ENCODE data around the gene AGTR1.

The AGTR1 gene

DNA sequence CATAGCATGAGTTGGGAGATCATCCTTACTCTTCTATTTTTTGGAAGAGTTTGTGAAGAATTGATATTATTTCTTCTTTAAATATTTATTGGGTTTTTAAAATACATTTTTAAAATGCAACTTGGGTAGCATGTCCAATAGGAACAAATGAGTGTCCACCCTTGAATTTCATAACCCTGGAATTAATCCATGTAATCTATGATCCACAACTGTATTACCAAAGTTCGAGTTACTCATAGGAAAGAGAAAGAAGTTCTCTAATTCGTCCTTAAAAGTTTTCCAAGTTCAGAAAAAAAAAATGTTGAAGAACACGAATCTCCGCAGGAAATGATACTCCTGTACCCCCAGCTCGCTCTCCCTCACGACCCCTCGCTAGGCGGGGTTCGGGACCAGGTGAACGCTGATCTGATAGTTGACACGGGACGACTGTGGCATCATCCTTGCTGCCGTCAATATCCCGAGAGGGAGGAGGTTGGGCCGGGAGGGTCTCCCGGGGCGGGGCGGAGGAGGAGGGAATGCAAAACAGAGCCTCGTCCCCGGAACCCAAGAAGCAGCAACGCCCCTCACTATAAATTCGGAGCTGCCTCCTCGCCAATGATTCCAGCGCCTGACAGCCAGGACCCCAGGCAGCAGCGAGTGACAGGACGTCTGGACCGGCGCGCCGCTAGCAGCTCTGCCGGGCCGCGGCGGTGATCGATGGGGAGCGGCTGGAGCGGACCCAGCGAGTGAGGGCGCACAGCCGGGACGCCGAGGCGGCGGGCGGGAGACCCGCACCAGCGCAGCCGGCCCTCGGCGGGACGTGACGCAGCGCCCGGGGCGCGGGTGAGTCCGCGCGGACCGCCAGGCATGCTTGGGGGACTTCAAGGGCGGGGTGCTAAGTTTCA is at the start of gene AGTR1:
Gene AGTR1, plus strand, starts transcription at position 598 of the 884 bp plus-strand sequence. CDS start 43,133 bp downstream, outside the sequence.
- DNase-seq: no peak

DNA sequence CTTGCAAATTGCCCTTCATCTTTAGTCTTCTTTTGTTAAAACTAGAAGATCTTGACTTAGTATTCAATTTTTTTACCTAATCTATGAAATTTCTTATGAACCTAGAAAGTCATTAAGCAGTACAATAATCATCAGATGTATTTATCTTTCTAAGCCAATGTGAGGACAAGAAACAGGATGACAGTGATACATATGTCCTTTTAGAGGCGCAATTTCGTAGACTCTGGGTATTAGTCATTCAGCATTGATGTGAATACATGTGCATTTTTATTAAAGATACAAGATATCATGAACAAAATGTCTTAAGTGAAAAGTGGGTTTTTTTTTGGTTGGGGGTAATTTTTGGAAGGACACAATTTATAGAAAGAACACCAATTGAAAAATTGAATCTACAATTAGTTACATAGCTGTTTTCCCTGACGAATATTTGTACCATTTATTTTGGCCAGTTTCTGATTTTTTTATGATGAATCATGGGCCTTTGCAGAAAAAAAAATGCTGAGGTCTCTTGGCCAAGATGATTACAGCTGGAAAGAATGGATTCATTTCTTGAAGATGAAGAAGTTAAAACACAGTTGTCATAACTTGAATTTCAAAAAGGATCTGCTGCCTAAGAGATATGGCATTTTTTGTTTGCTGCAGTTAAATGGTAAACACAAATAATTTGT is 48.9 kb upstream of the AGTR1 start:
- no peak for DNase-seq

DNA sequence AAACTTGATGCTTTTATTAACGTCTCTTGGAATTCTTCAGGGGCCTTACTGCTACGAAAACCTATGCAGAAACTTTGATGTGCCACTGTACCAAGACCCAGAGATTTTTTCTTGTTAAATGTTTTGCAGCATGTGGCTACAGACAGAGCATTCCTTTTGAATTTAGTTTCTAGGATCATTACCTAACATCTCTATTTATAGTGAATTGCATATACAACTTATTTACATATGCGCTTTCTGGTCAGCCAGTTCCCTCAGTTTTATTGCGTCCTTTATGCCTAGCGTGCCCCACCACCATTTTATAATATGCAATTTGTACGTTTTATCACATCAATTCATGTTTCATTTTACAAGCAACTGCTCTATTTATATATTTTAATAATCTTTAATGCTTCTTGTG is 46.2 kb upstream of the AGTR1 start:
- DNase-seq: no peak

DNA sequence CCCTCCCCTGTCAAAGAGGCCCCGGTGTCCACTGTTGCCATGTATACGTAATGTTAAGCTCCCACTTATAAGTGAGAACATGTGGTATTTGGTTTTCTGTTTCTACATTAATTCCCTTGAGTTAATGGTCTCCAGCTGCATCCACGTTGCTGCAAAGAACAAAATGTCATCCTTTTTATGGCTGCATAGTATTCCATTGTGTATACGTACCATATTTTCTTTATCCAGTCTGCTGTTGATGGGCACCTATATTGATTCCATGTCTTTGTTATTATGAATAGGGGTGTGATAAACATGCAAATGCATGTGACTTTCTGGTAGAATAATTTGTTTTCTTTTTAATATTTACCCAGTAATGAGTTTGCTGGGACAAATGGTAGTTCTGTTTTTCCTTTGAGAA is 43.3 kb upstream of the AGTR1 start:
- DNase-seq: no peak

DNA sequence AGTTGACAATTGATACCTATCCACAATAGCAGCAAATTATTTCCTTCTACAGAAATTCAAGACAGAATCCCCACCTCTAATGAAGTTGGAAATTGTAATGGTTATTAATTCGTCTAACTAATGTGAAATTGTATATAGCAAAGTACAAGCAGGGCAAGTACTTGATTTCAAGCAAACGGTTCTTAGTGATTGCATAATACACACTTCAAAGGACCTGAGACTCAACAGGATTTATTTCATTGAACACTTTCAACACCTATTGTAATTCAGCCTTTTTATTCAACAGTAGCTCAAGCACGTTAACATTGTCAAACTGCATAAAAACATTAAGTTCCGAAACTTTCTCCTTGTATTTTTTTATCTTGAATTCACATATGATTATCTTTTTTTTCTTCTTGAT is 40.2 kb upstream of the AGTR1 start:
- DNase-seq: no peak

DNA sequence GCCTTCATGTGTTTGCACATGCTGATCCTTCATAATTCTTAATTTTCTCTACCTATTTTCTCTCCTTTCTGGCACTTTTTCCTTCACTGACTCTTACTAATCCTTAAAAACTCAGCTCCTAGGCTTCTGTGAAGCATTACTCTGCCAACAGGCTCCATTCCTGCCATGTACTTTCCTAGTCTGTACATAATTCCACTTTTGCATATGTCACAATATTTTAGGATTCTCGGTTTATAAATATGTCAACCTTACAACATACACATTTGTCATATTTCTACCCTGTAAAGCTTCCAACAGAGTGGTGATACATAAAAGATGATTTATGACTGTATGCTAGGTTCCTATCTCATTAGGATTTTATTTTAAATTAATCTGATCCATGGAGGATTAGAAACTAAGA is 38.2 kb upstream of the AGTR1 start:
- no peak for DNase-seq

DNA sequence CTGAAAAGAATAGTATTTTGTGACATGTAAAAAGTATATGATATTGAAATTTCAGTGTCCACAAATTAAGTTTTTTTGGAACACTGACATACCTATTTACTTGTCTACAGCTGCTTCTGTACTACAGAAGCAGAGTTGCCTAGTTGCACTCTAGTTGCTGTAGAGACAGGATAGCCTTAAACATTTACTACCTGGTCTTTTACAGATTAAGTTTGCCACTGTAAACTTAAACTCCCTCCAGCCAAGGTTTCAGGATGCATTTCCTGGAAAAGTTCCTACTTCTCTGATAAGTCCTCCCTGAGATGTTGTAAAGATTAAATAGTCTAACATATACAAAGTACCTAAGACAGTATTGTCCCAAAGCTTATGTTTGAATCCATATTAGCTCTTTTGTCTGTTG is 17.4 kb upstream of the AGTR1 start:
- no peak for DNase-seq

DNA sequence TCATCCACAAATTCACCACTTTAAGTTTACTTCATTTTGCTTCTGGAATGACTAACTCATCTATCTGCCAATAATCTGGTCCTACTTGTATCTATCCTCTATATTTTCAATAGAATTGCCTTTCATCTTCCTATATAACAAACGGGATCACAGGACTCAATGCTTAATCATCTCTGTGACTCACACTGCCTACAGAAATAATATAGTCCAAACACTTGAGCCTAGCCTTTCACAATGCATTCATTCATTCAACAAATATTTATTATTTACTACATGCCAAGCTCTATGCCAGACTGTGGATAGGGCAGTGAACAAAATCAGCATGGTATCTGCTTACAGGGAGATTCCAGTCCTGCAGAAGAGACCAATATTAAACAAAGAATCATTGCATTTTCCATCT is 16.6 kb upstream of the AGTR1 start:
- DNase-seq: no peak

DNA sequence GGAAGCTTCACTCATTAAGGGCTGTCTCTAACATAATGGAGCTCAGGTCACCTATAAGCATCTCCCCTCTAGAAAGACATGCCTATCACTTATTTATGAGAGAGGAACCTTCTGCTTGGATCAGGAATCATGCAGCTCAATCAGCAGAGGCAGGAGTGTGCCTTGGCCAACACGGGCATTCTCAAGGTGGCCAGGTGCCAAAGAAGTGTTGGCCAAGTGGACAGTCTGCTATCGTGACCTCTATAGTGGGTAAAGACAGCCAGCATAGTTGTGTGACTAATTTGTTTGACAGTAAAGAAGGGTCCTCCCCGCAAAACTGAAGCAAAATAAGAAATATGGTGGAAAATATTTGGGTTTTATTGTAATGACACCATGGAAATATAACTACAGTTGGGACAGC is 14.7 kb upstream of the AGTR1 start:
- DNase-seq: no peak

DNA sequence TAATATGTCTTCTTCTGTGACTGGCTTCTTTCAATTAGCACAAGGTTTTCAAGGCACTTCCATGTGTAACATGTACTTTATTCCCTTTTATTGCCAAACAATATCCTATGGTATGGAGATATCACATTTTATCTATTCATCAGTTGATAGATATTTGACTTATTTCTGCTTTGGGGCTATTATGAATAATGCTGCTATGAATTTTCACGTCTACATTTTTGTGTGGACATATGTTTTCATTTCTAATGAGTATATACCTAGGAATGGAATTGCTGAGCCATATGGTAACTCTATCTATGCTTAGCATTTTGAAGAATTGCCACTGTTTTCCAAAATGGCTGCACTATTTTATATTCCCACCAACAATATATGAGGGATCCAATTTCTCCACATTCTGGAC is 3.6 kb upstream of the AGTR1 start:
- no peak for DNase-seq

DNA sequence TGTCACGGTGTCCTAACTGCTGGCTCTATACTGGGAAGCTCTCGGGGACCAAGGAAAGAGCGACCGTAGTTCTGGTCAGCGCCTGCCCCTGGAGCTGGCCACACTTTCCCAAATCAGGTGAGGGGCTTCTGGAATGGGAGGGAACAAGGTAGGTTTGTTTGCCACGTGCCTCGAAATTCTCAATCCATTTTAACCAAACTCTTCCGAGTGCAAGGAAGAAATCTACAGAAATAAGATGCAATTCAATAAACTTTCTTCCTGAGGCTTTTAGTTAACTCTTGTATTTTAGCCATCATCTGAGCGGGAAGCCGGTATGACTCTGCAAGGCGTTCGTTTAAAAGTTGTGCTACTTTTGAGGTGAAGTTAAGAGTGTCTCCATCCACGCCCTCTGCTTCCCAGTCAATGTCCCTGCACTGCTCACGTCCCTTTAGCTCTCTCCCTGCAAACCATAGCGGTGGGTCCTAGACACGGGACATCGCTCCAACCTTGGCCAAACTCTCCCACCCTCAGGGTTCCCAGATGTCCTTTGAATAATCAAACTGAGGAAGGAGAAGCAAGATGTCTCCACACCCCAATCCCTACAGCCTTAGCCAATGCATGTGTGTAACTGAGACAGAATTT is 597 bp downstream of the AGTR1 start:
- DNase-seq: no peak

DNA sequence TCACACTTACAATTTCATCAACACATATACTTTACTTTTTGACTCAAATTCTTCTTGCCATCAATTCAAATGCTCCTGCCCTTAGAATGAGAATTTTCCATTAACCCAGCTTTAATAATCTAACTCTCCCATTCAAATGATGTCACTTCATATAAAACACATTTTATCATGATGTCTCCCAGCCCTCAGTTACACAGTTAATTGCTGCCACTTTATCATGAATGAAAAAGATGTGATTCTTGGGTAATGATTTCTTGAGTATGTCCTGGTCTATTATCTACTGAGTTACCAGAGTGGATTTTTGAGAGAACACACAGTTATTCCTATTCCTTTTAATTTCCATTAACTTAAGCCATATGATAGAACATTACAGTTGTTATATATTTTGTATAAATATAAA is 7.6 kb downstream of the AGTR1 start:
- no peak for DNase-seq

DNA sequence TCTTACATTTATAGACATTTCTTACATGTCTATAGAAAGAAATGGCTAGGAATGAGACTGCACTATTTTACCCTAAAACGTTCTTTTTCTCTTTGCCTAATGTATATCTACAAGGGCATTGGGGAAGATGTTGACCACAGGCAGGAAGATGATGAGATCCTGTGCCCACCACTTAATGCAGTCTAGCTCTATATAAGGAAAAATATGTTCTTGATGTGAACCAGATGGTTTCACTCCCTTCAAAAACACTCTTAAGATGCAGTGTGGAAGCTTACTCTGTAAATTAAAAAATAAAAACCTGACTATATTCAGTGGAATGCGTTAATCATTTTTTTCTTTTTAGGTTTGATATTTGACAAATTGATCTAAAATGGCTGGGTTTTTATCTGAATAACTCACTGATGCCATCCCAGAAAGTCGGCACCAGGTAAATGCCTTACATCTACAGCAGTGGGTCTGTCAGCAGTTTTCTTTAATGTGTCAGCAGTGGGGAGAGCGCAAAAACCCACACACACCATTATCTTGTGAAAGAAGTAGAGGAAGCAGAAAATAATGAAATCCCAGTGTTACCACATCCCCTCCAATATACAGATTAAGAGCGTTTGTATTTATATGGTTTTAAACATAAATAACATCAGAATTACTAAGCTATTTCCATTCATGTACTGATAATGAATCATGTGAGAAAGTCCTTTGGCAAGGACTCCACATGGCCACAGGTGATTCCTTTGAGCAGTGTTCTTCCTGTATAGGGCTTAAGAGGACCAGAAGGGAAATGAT is 10.1 kb downstream of the AGTR1 start:
- DNase-seq: no peak

DNA sequence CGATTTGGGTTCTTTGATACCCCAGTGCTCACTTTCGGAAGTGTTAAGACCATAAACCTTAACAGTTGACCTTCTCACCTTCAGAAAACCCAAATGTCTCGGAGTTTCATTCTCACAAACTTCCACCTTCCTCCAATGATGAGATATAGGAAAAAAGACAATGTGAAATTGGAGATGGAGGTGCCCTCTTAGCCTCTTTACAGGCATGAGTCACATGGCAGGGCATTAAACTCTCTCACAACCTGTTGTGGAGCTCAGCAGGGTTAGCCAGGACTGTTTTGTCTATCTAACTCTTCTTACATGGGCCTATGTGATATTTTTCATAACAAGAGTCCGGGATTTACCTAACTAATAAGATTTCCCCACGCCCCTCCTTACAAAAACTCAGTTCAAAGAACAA is 10.7 kb downstream of the AGTR1 start:
- no peak for DNase-seq

DNA sequence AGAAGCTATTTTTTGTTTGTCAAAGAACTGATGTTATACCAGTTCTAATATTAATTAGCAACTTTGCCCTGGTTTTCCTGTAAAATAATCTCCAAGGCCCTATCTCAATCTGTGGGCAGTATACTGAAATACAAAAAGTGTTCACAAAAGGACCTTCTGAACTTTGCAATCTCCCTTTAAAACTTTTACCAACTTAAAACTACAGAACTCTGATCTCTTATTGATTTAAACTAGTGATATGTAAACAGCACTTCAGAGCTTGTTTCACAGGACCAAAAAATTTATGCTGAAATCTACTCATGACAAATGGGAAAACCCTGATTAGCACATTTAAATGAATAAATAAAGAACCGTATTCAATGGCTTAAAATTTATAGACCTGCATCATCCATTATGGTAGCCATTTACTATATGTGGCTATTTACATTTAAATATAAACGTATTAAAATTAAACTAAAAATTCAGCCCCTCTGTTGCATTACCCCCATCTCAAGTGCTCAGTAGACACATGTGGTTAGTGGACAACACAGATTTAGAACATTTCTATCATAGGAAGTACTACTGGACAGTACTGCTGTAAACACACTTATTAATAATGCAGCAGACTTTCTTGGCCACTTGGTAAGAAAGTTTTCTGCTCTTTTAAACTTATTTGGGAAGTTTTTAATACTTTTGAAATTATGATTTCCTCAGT is 12.0 kb downstream of the AGTR1 start:
- no peak for DNase-seq

DNA sequence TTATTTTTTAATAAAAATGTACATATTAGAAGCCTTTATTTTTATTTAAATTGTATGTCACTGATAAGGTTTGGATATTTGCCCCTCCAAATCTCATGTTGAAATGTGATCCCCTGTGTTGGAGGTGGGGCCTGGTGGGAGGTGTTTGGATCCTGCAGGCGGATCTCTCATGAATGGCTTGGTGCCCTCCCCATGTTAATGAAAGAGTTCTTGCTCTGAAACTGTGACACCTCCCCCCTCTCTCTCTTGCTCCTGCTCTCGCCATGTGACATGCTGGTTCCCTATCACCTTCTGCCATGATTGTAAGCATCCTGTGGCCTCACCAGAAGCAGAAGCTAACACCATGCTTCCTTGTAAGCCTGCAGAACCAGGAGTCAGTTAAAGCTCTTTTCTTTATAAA is 13.0 kb downstream of the AGTR1 start:
- no peak for DNase-seq

DNA sequence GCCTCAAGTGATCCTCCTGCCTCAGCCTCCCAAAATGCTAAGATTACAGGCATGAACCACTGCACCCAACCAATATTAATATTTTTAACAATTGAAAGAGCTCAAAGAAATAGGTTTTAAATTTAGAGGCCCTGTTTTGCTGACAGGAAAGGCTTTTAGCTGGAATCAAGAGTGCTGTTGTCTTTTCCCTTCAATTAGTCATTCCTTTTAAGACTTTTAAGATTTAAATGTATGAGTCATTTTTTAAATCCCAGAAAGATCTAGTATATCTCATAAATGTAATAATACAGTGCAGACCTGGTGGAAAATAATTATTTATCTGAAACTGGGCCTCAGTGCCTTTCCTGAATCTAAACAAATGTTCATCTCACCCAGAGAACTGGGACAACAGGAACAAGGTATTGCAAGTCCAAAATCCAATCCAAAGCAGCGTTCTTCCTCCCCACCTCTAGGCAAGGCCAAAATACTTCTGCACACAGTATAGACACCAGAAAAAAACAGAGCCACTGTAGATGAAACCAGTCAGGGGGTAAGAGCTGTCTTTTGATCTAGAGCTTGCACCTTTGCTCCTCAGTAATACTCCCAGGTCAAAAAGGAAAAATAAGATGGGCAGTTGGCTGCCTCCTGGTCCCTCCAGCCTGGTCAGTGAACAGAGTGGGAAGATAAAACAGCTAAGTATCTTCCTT is 14.4 kb downstream of the AGTR1 start:
- DNase-seq: no peak

DNA sequence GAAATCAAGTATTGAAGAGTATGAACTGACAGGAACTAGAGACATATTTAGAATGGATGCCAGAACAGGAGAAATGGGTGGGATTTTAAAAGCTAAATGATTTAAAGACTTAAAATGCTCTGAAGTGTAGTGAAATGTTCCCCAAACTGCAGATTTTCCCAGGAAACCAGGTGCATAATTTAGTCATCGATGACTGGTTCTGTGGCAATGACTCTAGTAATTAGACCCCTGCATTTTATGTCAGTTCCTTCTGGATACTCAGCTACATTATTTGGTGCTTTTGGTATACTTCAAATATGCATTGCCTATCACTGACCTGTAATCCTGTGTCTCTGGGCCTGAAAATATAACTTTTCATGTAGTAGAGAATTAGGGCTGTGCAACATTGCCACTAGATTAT is 16.8 kb downstream of the AGTR1 start:
- DNase-seq: no peak

DNA sequence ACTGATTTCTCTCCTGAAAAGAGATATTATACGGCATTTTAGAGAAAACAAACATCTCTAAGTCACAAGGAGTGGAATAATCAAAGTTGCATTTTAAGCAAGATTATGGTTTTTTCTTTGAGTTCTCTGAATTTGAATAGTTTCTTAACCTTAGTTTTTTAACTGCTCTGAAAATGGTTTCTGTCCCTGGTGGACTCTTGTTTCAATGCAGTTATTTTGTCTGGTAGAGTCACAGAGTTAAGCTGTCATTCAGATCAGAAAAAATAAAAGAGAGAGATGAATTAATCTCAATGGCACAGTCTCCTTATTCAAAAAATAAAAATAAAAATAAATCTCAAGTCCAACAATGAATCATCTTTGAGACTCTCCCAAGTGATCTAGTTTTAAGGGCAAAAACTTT is 19.0 kb downstream of the AGTR1 start:
- no peak for DNase-seq

DNA sequence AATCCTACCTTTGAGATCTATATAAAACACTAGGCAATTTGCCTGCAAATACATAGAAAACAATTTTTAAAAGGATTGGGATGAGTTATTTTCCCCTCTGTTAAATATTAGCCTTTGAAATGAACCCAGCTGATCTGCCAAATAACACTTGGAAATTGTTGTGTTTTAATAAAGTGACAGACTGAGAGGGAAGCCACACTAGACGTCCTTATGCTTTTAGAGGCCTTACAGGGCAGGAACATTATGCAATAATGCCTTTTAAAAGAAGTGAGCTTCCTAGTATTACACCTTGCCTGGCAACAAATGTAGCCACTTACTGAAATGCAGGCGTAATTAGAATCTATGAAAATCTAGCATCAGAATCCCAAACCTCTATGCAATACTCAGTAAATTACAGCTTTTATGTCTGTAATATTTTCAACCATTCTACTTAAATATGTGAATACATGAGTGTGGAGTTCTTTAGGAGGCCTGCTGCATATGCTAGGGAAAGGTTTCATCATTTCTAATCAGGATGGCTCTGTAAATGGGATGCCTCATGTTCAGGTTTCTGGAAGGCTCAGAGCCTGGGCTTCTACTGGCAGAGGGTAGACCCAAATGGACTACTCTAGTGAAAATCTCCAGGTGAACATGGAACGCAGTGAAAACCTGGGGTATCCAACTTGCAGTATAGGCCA is 20.3 kb downstream of the AGTR1 start:
- DNase-seq: no peak
